ENCODE data around the gene RPS26. TPM values are rescaled to one million over a fixed set of nuclear protein-coding genes. Genes with fewer than 3 reads are reported as not detected.

RPS26 gene
- 189 and 710 TPM in 2 replicates for total RNA-seq

GRCh38 chr12:56041552-56042429 lies at the start of gene RPS26:
RPS26 (plus strand) TSS chr12:56041918; CDS start chr12:56042167, 249 bp downstream.

DNA sequence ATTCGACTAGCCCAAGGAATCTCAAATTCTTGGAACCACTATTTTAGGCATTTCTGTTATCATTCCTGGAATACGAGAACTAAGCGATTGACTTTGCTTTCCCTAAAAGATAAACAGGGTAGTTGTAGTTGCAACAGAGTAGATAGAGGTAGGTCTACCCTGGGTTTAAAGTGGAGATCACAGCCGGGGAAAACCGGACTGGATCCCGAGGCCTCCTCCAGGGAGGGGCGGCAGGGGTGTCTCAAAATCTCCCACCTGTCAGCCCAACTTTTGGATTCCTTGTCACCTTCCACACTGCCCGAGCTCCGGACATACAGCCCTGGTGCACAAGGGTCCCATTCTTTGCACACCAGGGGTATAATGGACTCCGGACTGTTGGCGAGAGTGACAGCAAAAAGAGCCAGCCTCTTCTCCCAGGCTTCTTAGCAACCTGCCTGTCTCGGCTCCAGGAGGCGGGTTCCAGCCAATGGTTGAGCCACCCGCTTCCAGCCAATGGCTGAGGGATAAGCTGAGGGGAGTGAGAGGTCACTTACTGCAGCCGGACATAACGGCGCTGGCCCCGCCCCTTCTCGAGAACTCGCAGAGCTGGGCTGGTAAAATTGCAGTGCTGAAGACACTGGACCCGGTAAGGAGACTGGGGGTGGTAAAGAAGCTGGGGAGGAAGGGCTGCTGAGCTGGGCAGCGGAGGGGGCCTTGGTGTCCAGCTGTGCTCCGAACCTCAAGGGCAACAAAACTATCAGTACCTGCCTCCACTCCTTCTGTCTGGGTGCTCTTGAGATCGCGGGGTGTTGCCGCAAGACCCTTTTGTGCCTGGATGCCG lies 44.8 kb upstream of the RPS26 start, which contains the start of gene SUOX:
Gene SUOX, plus strand, starts transcription at position 562 of the 820 bp plus-strand sequence. CDS start 4,946 bp downstream, outside the sequence.

DNA sequence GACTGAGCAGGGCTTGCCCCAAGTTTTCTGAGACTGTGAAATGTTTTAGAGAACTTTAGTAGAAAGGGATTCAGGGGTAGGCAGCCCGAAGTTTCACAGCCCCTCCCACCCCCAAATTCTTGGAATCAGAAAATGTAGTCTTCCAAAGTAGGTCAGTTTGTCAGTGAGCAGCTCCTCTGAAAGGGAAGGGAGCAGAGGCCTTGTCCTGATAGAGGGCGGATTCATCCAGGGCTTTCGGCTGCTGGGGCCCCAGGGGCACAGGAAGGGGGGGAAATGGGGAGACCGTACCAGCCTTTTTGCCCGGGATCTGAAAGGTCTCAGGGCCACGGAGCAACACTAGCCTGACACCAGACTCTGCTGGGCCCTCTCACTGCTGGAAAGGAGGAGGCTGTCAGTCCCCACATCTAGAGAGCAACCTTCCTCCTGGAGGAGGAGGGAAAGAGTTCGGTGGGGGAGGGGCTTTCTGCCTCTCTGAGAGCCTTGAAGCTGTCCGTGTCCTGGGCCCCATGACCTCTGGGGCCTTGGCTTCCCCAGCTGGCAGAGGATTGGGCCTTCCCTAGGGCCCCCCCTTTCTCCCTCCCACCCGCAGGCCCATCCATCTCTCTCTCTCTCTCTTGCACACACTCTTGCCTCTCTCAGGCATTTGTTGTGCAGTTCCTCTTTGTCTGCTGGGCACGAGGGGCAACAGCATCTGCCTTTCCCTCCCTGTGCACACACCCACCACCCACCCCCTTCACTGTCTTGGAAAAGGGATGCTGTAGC lies 21.1 kb upstream of the RPS26 start, which contains the start of gene IKZF4:
Gene IKZF4, plus strand, starts transcription at position 621 of the 762 bp plus-strand sequence. CDS start 451 bp downstream, outside the sequence.

GRCh38 chr12:56079723-56080555 lies 38.2 kb downstream of the RPS26 start, which contains the start of gene ERBB3:
ERBB3 (plus strand) TSS chr12:56080165; CDS start chr12:56080301, 136 bp downstream.

Other genes with a start within 250 kb of the RPS26 start
- gene SARNP, start 224.2 kb upstream of the RPS26 start, total RNA-seq: 124 and 176 TPM in 2 replicates
- gene ORMDL2, start 223.9 kb upstream of the RPS26 start, total RNA-seq: 21.4 and 31.8 TPM in 2 replicates
- 54.9 and 61.7 TPM in 2 replicates for gene DNAJC14, start 212.3 kb upstream of the RPS26 start, total RNA-seq
- gene MMP19, start 199.0 kb upstream of the RPS26 start, total RNA-seq: 0.30 and 0.32 TPM in 2 replicates
- 29.9 and 43.5 TPM in 2 replicates for gene PYM1, start 114.0 kb upstream of the RPS26 start, total RNA-seq
- 41.6 and 43.5 TPM in 2 replicates for gene DGKA, start 110.8 kb upstream of the RPS26 start, total RNA-seq
- gene PMEL, start 75.9 kb upstream of the RPS26 start, total RNA-seq: 0.65 and 1.8 TPM in 2 replicates
- 25.3 and 25.8 TPM in 2 replicates for gene CDK2, start 75.1 kb upstream of the RPS26 start, total RNA-seq
- gene RAB5B, start 67.8 kb upstream of the RPS26 start, total RNA-seq: 27.6 and 33.0 TPM in 2 replicates
- 14.7 and 15.9 TPM in 2 replicates for gene SUOX, start 44.6 kb upstream of the RPS26 start, total RNA-seq
- 0.65 and 0.76 TPM in 2 replicates for gene IKZF4, start 20.9 kb upstream of the RPS26 start, total RNA-seq
- not detected in 2 replicates for gene ERBB3, start 38.2 kb downstream of the RPS26 start, total RNA-seq
- 220 and 288 TPM in 2 replicates for gene PA2G4, start 62.6 kb downstream of the RPS26 start, total RNA-seq
- gene RPL41, start 74.7 kb downstream of the RPS26 start, total RNA-seq: 1,044 and 2,932 TPM in 2 replicates
- 4.5 and 6.5 TPM in 2 replicates for gene ZC3H10, start 76.3 kb downstream of the RPS26 start, total RNA-seq
- 219 and 238 TPM in 2 replicates for gene ESYT1, start 86.3 kb downstream of the RPS26 start, total RNA-seq
- gene MYL6B, start 110.7 kb downstream of the RPS26 start, total RNA-seq: 67.9 and 81.5 TPM in 2 replicates
- 3,195 and 3,406 TPM in 2 replicates for gene MYL6, start 116.4 kb downstream of the RPS26 start, total RNA-seq
- gene SMARCC2, start 147.6 kb downstream of the RPS26 start, total RNA-seq: 39.0 and 45.4 TPM in 2 replicates
- gene RNF41, start 180.0 kb downstream of the RPS26 start, total RNA-seq: 121 and 157 TPM in 2 replicates
- 28.3 and 31.5 TPM in 2 replicates for gene NABP2, start 182.4 kb downstream of the RPS26 start, total RNA-seq
- gene SLC39A5, start 188.1 kb downstream of the RPS26 start, total RNA-seq: not detected in 2 replicates
- 9.3 and 13.0 TPM in 2 replicates for gene ANKRD52, start 216.5 kb downstream of the RPS26 start, total RNA-seq
- 9.1 and 13.2 TPM in 2 replicates for gene COQ10A, start 225.0 kb downstream of the RPS26 start, total RNA-seq

Data from epithelial cell of umbilical artery (primary cell).